ENCODE data around the gene IGSF9B.

IGSF9B gene

GRCh38 chr11:133952199-133953190, 4.3 kb downstream of the IGSF9B start:
- DNase-seq = no peak

GRCh38 chr11:133951327-133952198, 5.2 kb downstream of the IGSF9B start:
- DNase-seq = peak; percentile 60

- peak; percentile 56 for DNase-seq
These were observed 5.9 kb downstream of the IGSF9B start for GRCh38 chr11:133950874-133951326.

GRCh38 chr11:133950421-133950820, 6.3 kb downstream of the IGSF9B start:
- no peak for DNase-seq

- DNase-seq = no peak
These were observed 7.6 kb downstream of the IGSF9B start for GRCh38 chr11:133949129-133949528.

- peak; percentile 62 for DNase-seq
These were observed 8.1 kb downstream of the IGSF9B start for GRCh38 chr11:133948711-133949110.

GRCh38 chr11:133947321-133947756, 9.4 kb downstream of the IGSF9B start:
- DNase-seq = peak; percentile 57

- peak; percentile 37 for DNase-seq
These were observed 10.0 kb downstream of the IGSF9B start for GRCh38 chr11:133946541-133947318.

GRCh38 chr11:133946051-133946450, 10.7 kb downstream of the IGSF9B start:
- no peak for DNase-seq

- DNase-seq = no peak
These were observed 11.4 kb downstream of the IGSF9B start for GRCh38 chr11:133945087-133945974.

- DNase-seq = no peak
These were observed 12.6 kb downstream of the IGSF9B start for GRCh38 chr11:133943950-133944698.

GRCh38 chr11:133942577-133942976, 14.2 kb downstream of the IGSF9B start:
- peak; percentile 79 for DNase-seq

GRCh38 chr11:133941546-133941945, 15.2 kb downstream of the IGSF9B start:
- DNase-seq = no peak

GRCh38 chr11:133940034-133940433, 16.7 kb downstream of the IGSF9B start:
- DNase-seq = no peak

- no peak for DNase-seq
These were observed 17.2 kb downstream of the IGSF9B start for GRCh38 chr11:133939558-133939957.

GRCh38 chr11:133938166-133938565, 18.6 kb downstream of the IGSF9B start:
- DNase-seq = no peak

- DNase-seq = no peak
These were observed 19.3 kb downstream of the IGSF9B start for GRCh38 chr11:133937468-133937867.

GRCh38 chr11:133937015-133937414, 19.8 kb downstream of the IGSF9B start:
- DNase-seq = no peak

- DNase-seq = no peak
These were observed 20.2 kb downstream of the IGSF9B start for GRCh38 chr11:133936592-133936991.

- no peak for DNase-seq
These were observed 20.6 kb downstream of the IGSF9B start for GRCh38 chr11:133936136-133936535.

GRCh38 chr11:133935551-133935910, 21.2 kb downstream of the IGSF9B start:
- DNase-seq = no peak

Measured in NCI-H2171 treated with DMSO at 0.1 percent for 48 hours (cell line).